HCT116 (cell line): Measurements from ENCODE around the gene ATG4B. TPM values are rescaled to one million over a fixed set of nuclear protein-coding genes. Genes with fewer than 3 reads are reported as not detected.

Experiments used
- ATAC-seq: fragments of 200-7000 bp; cut with Tn5 transposase; 2 replicates; pipeline ENCODE4 v1.9.1; 2020; ENCODE audit warnings: mild to moderate bottlenecking, moderate library complexity
- BruUV-seq: library from RNA; stranded (reverse); fragments of 400-500 nt; replicated peaks from 2 replicates; lab custom pipeline; 2021; lab: Mats Ljungman, UMichigan
- CTCF ChIA-PET: fragments of 300-600 bp; sonication (Branson Sonifier 250); formaldehyde crosslinking; loops from one replicate; lab custom pipeline; 2021; ENCODE audit warnings: antibody characterized with exemption; lab: Charles Lee
- POLR2A ChIA-PET: fragments of 300-600, 350-600 bp; sonication (Branson Sonifier 250); formaldehyde crosslinking; loops from one replicate; lab custom pipeline; 2021; ENCODE audit warnings: antibody characterized with exemption; lab: Charles Lee
- RAD21 ChIA-PET, 2 experiments: fragments of 300-600 bp; sonication (Branson Sonifier 250); formaldehyde crosslinking; loops; one replicate each; lab custom pipeline; 2023; ENCODE audit warnings: low total read pairs in 2 of 2; ENCODE audit not compliant: uncharacterized antibody in 2 of 2, unreplicated experiment in 2 of 2, low non-redundant PET in 1 of 2; lab: Charles Lee
- DNase-seq: peaks from one replicate; pipeline ENCODE4 v3.0.0-alpha.2; 2010; ENCODE audit warnings: low read depth, low spot score
- H2AFZ ChIP-seq: fragments of 200-600 bp; shearing (Covaris generic), sonication (generic); 2 replicates; pipeline ENCODE4 v1.6.1; 2017; ENCODE audit warnings: low read depth, mixed run types, mixed read lengths, antibody characterized with exemption, low read length; ENCODE audit not compliant: poor library complexity, severe bottlenecking
- H3K27ac ChIP-seq: 2 replicates; pipeline ENCODE4 v1.5.1; 2012; ENCODE audit warnings: low read depth, low read length
- H3K27me3 ChIP-seq: fragments of 200-600 bp; sonication (generic); 2 replicates; pipeline ENCODE4 v1.6.1; 2016; ENCODE audit warnings: mixed run types, low read length, mixed read lengths; ENCODE audit not compliant: insufficient read depth
- H3K36me3 ChIP-seq, 2 experiments: fragments of 200-500 bp in 1 of 2; fragments of 200-600 bp in 1 of 2; sonication (Bioruptor generic) in 1 of 2; sonication (generic) in 1 of 2; 2 replicates each; pipeline versions ENCODE4 v1.5.1 to v1.6.1; 2014 to 2016; ENCODE audit warnings: low read length in 2 of 2, inconsistent platforms in 1 of 2, mixed read lengths in 1 of 2, mixed run types in 1 of 2; ENCODE audit not compliant: insufficient read depth in 2 of 2, control insufficient read depth in 1 of 2
- H3K4me1 ChIP-seq, 2 experiments: fragments of 200-600 bp in 1 of 2; sonication (generic) in 1 of 2; 2 replicates each; pipeline versions ENCODE4 v1.5.1 to v1.6.1; 2012 to 2017; ENCODE audit warnings: low read length in 2 of 2, inconsistent platforms in 1 of 2, mild to moderate bottlenecking in 1 of 2, mixed read lengths in 1 of 2, mixed run types in 1 of 2, moderate library complexity in 1 of 2; ENCODE audit not compliant: insufficient read depth in 2 of 2, control insufficient read depth in 1 of 2
- H3K4me2 ChIP-seq: fragments of 200-600 bp; sonication (generic); 2 replicates; pipeline ENCODE4 v1.6.1; 2017; ENCODE audit warnings: mixed run types, low read length, mixed read lengths
- H3K4me3 ChIP-seq, 2 experiments: fragments of 200-600 bp in 1 of 2; sonication (generic) in 1 of 2; replicated peaks in 1 of 2; 2 replicates each; pipeline ENCODE4 v1.5.1; 2011 to 2016; ENCODE audit warnings: low read length in 2 of 2, control low read depth in 1 of 2, low read depth in 1 of 2, mild to moderate bottlenecking in 1 of 2, mixed read lengths in 1 of 2, mixed run types in 1 of 2
- H3K79me2 ChIP-seq: fragments of 200-600 bp; sonication (generic); 2 replicates; pipeline ENCODE4 v1.6.1; 2017; ENCODE audit warnings: mild to moderate bottlenecking, mixed run types, low read length, moderate library complexity, mixed read lengths; ENCODE audit not compliant: insufficient read depth
- H3K9ac ChIP-seq: fragments of 200-600 bp; sonication (generic); 2 replicates; pipeline ENCODE4 v1.6.1; 2016; ENCODE audit warnings: low read length, mixed read lengths
- H3K9me2 ChIP-seq: fragments of 200-600 bp; sonication (generic), shearing (Covaris generic); 2 replicates; pipeline ENCODE4 v1.6.1; 2017; ENCODE audit warnings: mixed run types, mild to moderate bottlenecking, moderate library complexity; ENCODE audit not compliant: insufficient read depth
- H3K9me3 ChIP-seq, 2 experiments: fragments of 200-500 bp in 1 of 2; fragments of 200-600 bp in 1 of 2; sonication (Bioruptor generic) in 1 of 2; sonication (generic) in 1 of 2; 2 replicates each; pipeline ENCODE4 v1.6.1; 2014 to 2017; ENCODE audit warnings: low read length in 2 of 2, mixed read lengths in 2 of 2, inconsistent platforms in 1 of 2, low read depth in 1 of 2, mild to moderate bottlenecking in 1 of 2, mixed run types in 1 of 2, moderate library complexity in 1 of 2; ENCODE audit not compliant: control insufficient read depth in 1 of 2, insufficient read depth in 1 of 2
- H4K20me1 ChIP-seq: fragments of 200-600 bp; sonication (generic), shearing (Covaris generic); 2 replicates; pipeline ENCODE4 v1.6.1; 2017; ENCODE audit warnings: mixed run types, mild to moderate bottlenecking, moderate library complexity; ENCODE audit not compliant: insufficient read depth
- EGR1 ChIP-seq: IDR thresholded peaks from 2 replicates; pipeline ENCODE4 v1.6.1; 2012; ENCODE audit warnings: low read depth
- ELF1 ChIP-seq: IDR thresholded peaks from 2 replicates; pipeline ENCODE4 v1.6.1; 2012; ENCODE audit warnings: low read depth, borderline replicate concordance
- EZH2 ChIP-seq: fragments of 200-600 bp; sonication (generic); IDR thresholded peaks from 2 replicates; pipeline ENCODE4 v1.6.1; 2017; ENCODE audit warnings: antibody characterized with exemption, mixed run types
- EZH2phosphoT487 ChIP-seq: fragments of 200-600 bp; IDR thresholded peaks from 2 replicates; pipeline ENCODE4 v1.6.1; 2018; ENCODE audit warnings: antibody characterized with exemption, borderline replicate concordance
- FOSL1 ChIP-seq: IDR thresholded peaks from 2 replicates; pipeline ENCODE4 v1.6.1; 2012; ENCODE audit warnings: low read depth
- JUND ChIP-seq: IDR thresholded peaks from 2 replicates; pipeline ENCODE4 v1.6.1; 2012
- POLR2AphosphoS5 ChIP-seq: IDR thresholded peaks from 2 replicates; pipeline ENCODE4 v1.6.1; 2011; ENCODE audit warnings: mild to moderate bottlenecking, low read depth, low read length, moderate library complexity
- SRF ChIP-seq: IDR thresholded peaks from 2 replicates; pipeline ENCODE4 v1.6.1; 2012; ENCODE audit warnings: low read depth
- YY1 ChIP-seq: IDR thresholded peaks from 2 replicates; pipeline ENCODE4 v1.6.1; 2011; ENCODE audit warnings: low read length, low read depth, moderate library complexity, mild to moderate bottlenecking; ENCODE audit not compliant: insufficient replicate concordance; ENCODE audit errors: extremely low read depth
- ZFX ChIP-seq: fragments of 450-650 bp; IDR thresholded peaks from 2 replicates; pipeline ENCODE4 v1.6.1; 2017
- ZNF274 ChIP-seq: fragments of 200-500 bp; sonication (Bioruptor generic); IDR thresholded peaks from 2 replicates; pipeline ENCODE4 v1.6.1; 2014; ENCODE audit warnings: mild to moderate bottlenecking, low read depth, low read length, inconsistent platforms
- intact Hi-C: fragments of 100-400 bp; cut with micrococcal nuclease; formaldehyde crosslinking; loops from 2 replicates; pipeline ENCODE4 v1.10.0; 2022
- total RNA-seq: library from RNA; stranded (reverse); gene quantifications from one replicate; pipeline ENCODE4 v1.2.1, GENCODE V29; 2021; ENCODE audit not compliant: unreplicated experiment
- TF ChIP-seq, protein P1 (sequence below): IDR thresholded peaks from 2 replicates; pipeline ENCODE4 v1.6.1; 2012
- TF ChIP-seq, protein P2 (sequence below): IDR thresholded peaks from 2 replicates; pipeline ENCODE4 v1.6.1; 2012; ENCODE audit warnings: low read depth

ATG4B gene
- total RNA-seq, 1 experiment from 2014 or later = 87.4 TPM

DNA sequence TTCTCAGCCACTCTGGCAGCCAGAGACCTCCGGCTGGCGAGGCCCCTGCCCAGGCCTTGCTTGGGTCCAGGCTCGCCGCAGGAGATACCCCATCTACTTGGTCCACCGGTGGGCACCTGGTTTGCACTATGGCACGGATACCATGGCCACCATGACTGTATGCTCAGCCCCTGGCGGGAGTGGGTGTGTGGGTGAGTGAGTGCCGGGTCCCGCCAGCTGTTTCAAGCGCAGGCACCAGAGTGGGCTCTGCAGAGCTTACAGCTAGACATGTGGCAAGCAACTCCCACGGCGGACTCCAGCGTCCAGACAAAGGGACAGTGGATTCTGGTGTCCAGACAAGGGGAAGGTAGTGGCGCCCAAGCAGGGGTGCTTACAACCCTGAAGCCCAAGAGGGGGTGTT lies 1.4 kb downstream of the ATG4B start:
- RAD21 ChIA-PET = no interaction called here
- ATAC-seq = no peak
- Histone ChIP-seq H3K79me2 (peaks cover 88% of the 10 kb centered on the region), H3K27ac (no peak overlapping the region), H3K36me3 (peaks cover 0 to 15% of the 10 kb centered on the region in 2 experiments; a peak in 1 of 4 replicates), H2AFZ (no peak overlapping the region), H3K9ac (peak overlapping the region; percentile 91; the same call in 1 of the 2 replicates), H3K4me3 (peak overlapping the region; percentile 72 to 80), H4K20me1 (no peaks in the 10 kb centered on the region; the same call in 1 of the 2 replicates), H3K4me2 (peak overlapping the region; percentile 91), H3K9me3 (peaks cover 5 to 7% of the 10 kb centered on the region in 2 experiments; a peak in 2 of 4 replicates), H3K27me3 (no peaks in the 10 kb centered on the region), H3K9me2 (no peaks in the 10 kb centered on the region), H3K4me1 (peaks cover 7 to 24% of the 10 kb centered on the region in 2 experiments; a peak in 3 of 4 replicates)
- DNase-seq = no peak
- POLR2A ChIA-PET = interaction anchor here (1.8 kb wide), 1 partner anchor 9 kb away, joined by 4 read pairs; no protein-coding TSS in a partner anchor
- no TSS peak for BruUV-seq
- intact Hi-C loops = loop anchor here (5.0 kb wide), 3 partner anchors 82 to 282 kb away; partner anchors contain the start of genes BOK, FARP2 and STK25
- CTCF ChIA-PET = no interaction called here
- TF ChIP-seq, protein P1, sequence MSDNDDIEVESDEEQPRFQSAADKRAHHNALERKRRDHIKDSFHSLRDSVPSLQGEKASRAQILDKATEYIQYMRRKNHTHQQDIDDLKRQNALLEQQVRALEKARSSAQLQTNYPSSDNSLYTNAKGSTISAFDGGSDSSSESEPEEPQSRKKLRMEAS = no peak
- TF ChIP-seq EGR1 (no peak), ZFX (no peak), JUND (no peak), EZH2 (no peak), ZNF274 (no peak), EZH2phosphoT487 (no peak), SRF (no peak), YY1 (no peak), ELF1 (no peak), POLR2AphosphoS5 (no peak), FOSL1 (no peak)
- TF ChIP-seq, protein P2, sequence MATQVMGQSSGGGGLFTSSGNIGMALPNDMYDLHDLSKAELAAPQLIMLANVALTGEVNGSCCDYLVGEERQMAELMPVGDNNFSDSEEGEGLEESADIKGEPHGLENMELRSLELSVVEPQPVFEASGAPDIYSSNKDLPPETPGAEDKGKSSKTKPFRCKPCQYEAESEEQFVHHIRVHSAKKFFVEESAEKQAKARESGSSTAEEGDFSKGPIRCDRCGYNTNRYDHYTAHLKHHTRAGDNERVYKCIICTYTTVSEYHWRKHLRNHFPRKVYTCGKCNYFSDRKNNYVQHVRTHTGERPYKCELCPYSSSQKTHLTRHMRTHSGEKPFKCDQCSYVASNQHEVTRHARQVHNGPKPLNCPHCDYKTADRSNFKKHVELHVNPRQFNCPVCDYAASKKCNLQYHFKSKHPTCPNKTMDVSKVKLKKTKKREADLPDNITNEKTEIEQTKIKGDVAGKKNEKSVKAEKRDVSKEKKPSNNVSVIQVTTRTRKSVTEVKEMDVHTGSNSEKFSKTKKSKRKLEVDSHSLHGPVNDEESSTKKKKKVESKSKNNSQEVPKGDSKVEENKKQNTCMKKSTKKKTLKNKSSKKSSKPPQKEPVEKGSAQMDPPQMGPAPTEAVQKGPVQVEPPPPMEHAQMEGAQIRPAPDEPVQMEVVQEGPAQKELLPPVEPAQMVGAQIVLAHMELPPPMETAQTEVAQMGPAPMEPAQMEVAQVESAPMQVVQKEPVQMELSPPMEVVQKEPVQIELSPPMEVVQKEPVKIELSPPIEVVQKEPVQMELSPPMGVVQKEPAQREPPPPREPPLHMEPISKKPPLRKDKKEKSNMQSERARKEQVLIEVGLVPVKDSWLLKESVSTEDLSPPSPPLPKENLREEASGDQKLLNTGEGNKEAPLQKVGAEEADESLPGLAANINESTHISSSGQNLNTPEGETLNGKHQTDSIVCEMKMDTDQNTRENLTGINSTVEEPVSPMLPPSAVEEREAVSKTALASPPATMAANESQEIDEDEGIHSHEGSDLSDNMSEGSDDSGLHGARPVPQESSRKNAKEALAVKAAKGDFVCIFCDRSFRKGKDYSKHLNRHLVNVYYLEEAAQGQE = no peak
